ENCODE results near the gene TAF13. TPM values are rescaled to one million over a fixed set of nuclear protein-coding genes. Genes with fewer than 3 reads are reported as not detected.

The TAF13 gene
- total RNA-seq, 1 experiment from 2014 or later, result 20.6 TPM

- Mint-ChIP-seq H3K4me3 (ENCODE audit: low read depth, unreplicated experiment) (peak overlapping the region; percentile 62), H3K9me3 (ENCODE audit: low read depth, unreplicated experiment) (no peaks in the 10 kb centered on the region), H3K4me1 (ENCODE audit: low read depth, unreplicated experiment) (peaks cover 27% of the 10 kb centered on the region), H3K36me3 (ENCODE audit: insufficient read depth, unreplicated experiment) (peaks cover 5% of the 10 kb centered on the region), H3K27ac (ENCODE audit: unreplicated experiment) (peak overlapping the region; percentile 70), H3K27me3 (ENCODE audit: unreplicated experiment) (peaks cover 79% of the 10 kb centered on the region)
- intact Hi-C loops (cut with micrococcal nuclease; ENCODE audit: unreplicated experiment), result loop anchor here (5.0 kb wide), 1 partner anchor 80 kb away; no protein-coding TSS in a partner anchor
- no peak for TF ChIP-seq CTCF (IDR thresholded peaks at IDR 0.05; ENCODE audit: unreplicated experiment)
- CTCF ChIA-PET, result interaction anchor here (0.6 to 1.1 kb wide), 4 partner anchors 12 to 114 kb away, joined by 3 to 7 read pairs (median 4); partner anchors contain the start of gene TMEM167B
- no TSS peak for BruUV-seq (replicated peaks)
- DNase-seq, result no peak
Measured at GRCh38 chr1:109112056-109112651, 36.4 kb upstream of the TAF13 start.

GRCh38 chr1:109111386-109112055 lies 35.7 kb upstream of the TAF13 start:
- Mint-ChIP-seq H3K4me3 (ENCODE audit: low read depth, unreplicated experiment) (no peak overlapping the region), H3K4me1 (ENCODE audit: low read depth, unreplicated experiment) (peaks cover 27% of the 10 kb centered on the region), H3K9me3 (ENCODE audit: low read depth, unreplicated experiment) (no peaks in the 10 kb centered on the region), H3K27me3 (ENCODE audit: unreplicated experiment) (peaks cover 86% of the 10 kb centered on the region), H3K36me3 (ENCODE audit: insufficient read depth, unreplicated experiment) (peaks cover 5% of the 10 kb centered on the region), H3K27ac (ENCODE audit: unreplicated experiment) (no peak overlapping the region)
- intact Hi-C loops (cut with micrococcal nuclease; ENCODE audit: unreplicated experiment), result loop anchor here (5.0 kb wide), 1 partner anchor 81 kb away; no protein-coding TSS in a partner anchor
- no TSS peak for BruUV-seq (replicated peaks)
- no peak for TF ChIP-seq CTCF (IDR thresholded peaks at IDR 0.05; ENCODE audit: unreplicated experiment)
- CTCF ChIA-PET, result interaction anchor here (0.6 to 0.7 kb wide), 2 partner anchors 12 to 115 kb away, joined by 4 to 5 read pairs; no protein-coding TSS in a partner anchor
- no peak for DNase-seq

- peaks cover 89% of the 10 kb centered on the region for H3K27me3 Mint-ChIP-seq (ENCODE audit: unreplicated experiment)
- H3K27ac Mint-ChIP-seq (ENCODE audit: unreplicated experiment), result no peak overlapping the region
- peaks cover 27% of the 10 kb centered on the region for H3K4me1 Mint-ChIP-seq (ENCODE audit: low read depth, unreplicated experiment)
- H3K4me3 Mint-ChIP-seq (ENCODE audit: low read depth, unreplicated experiment), result no peak overlapping the region
- CTCF ChIA-PET, result no interaction called here
- TF ChIP-seq CTCF (IDR thresholded peaks at IDR 0.05; ENCODE audit: unreplicated experiment), result no peak
- DNase-seq, result no peak
- peaks cover 5% of the 10 kb centered on the region for H3K36me3 Mint-ChIP-seq (ENCODE audit: insufficient read depth, unreplicated experiment)
- BruUV-seq (replicated peaks), result no TSS peak
- H3K9me3 Mint-ChIP-seq (ENCODE audit: low read depth, unreplicated experiment), result no peaks in the 10 kb centered on the region
- intact Hi-C loops (cut with micrococcal nuclease; ENCODE audit: unreplicated experiment), result loop anchor here (5.0 kb wide), 1 partner anchor 82 kb away; no protein-coding TSS in a partner anchor
Measured at GRCh38 chr1:109109906-109110305, 34.1 kb upstream of the TAF13 start.

GRCh38 chr1:109107785-109108184 lies 32.0 kb upstream of the TAF13 start:
- CTCF ChIA-PET, result no interaction called here
- Mint-ChIP-seq H3K9me3 (ENCODE audit: low read depth, unreplicated experiment) (no peaks in the 10 kb centered on the region), H3K4me3 (ENCODE audit: low read depth, unreplicated experiment) (no peak overlapping the region), H3K27me3 (ENCODE audit: unreplicated experiment) (peaks cover 68% of the 10 kb centered on the region), H3K4me1 (ENCODE audit: low read depth, unreplicated experiment) (peaks cover 20% of the 10 kb centered on the region), H3K36me3 (ENCODE audit: insufficient read depth, unreplicated experiment) (peaks cover 2% of the 10 kb centered on the region), H3K27ac (ENCODE audit: unreplicated experiment) (no peak overlapping the region)
- no TSS peak for BruUV-seq (replicated peaks)
- DNase-seq, result no peak
- no peak for TF ChIP-seq CTCF (IDR thresholded peaks at IDR 0.05; ENCODE audit: unreplicated experiment)
- intact Hi-C loops (cut with micrococcal nuclease; ENCODE audit: unreplicated experiment), result no loop called here

Data from Calu3 (cell line).